NCI-H2029 (cell line): ENCODE measurements around the gene FBL.
"Not testable (repeated sequence)": the region's sequence is repeated elsewhere in the genome, so short reads cannot be mapped to it uniquely, and the experiment has no call there.

ENCODE experiments used
- DNase-seq: peaks from one replicate; lab custom pipeline; 2025; lab: John Stamatoyannopoulos, UW

The FBL gene

GRCh38 chr19:39845933-39846677 lies at the start of gene FBL:
FBL (minus strand) TSS chr19:39846379; CDS start chr19:39846300, 79 bp downstream.
- DNase-seq, result peak; percentile 87

GRCh38 chr19:39895096-39895495 lies 48.9 kb upstream of the FBL start:
- DNase-seq, result not testable (repeated sequence)

- DNase-seq, result not testable (repeated sequence)
Observed at GRCh38 chr19:39894236-39894606, 48.0 kb upstream of the FBL start.

- peak; percentile 69 for DNase-seq
Observed at GRCh38 chr19:39893366-39894235, 47.4 kb upstream of the FBL start.

- DNase-seq, result not testable (repeated sequence)
Observed at GRCh38 chr19:39892506-39892902, 46.3 kb upstream of the FBL start.

- not testable (repeated sequence) for DNase-seq
Observed at GRCh38 chr19:39891660-39892505, 45.7 kb upstream of the FBL start.

- DNase-seq, result no peak
Observed at GRCh38 chr19:39890755-39891551, 44.8 kb upstream of the FBL start.

GRCh38 chr19:39889872-39890754 lies 43.9 kb upstream of the FBL start:
- not testable (repeated sequence) for DNase-seq

GRCh38 chr19:39887456-39887951 lies 41.3 kb upstream of the FBL start:
- DNase-seq, result not testable (repeated sequence)

GRCh38 chr19:39885821-39886554 lies 39.8 kb upstream of the FBL start:
- DNase-seq, result not testable (repeated sequence)

GRCh38 chr19:39884721-39885120 lies 38.5 kb upstream of the FBL start:
- DNase-seq, result not testable (repeated sequence)

- not testable (repeated sequence) for DNase-seq
Observed at GRCh38 chr19:39882645-39883044, 36.5 kb upstream of the FBL start.

GRCh38 chr19:39881495-39882110 lies 35.4 kb upstream of the FBL start:
- DNase-seq, result peak; percentile 43

- not testable (repeated sequence) for DNase-seq
Observed at GRCh38 chr19:39880241-39880640, 34.1 kb upstream of the FBL start.

GRCh38 chr19:39879796-39880195 lies 33.6 kb upstream of the FBL start:
- not testable (repeated sequence) for DNase-seq

GRCh38 chr19:39878866-39879265 lies 32.7 kb upstream of the FBL start:
- DNase-seq, result not testable (repeated sequence)

- DNase-seq, result no peak
Observed at GRCh38 chr19:39878398-39878797, 32.2 kb upstream of the FBL start.

GRCh38 chr19:39877982-39878381 lies 31.8 kb upstream of the FBL start:
- not testable (repeated sequence) for DNase-seq

GRCh38 chr19:39877488-39877887 lies 31.3 kb upstream of the FBL start:
- not testable (repeated sequence) for DNase-seq
